Posterior cingulate gyrus (tissue), 11 donors: ENCODE measurements around the gene RELA.

Experiments
- DNase-seq, 10 donors: peaks; one replicate each; pipeline versions ENCODE4 v3.0.0 to v3.0.0-alpha.2; 2020 to 2021; ENCODE audit warnings: mixed read lengths in 3 of 10
- intact Hi-C: fragments of 100-400 bp; cut with DNase I; formaldehyde crosslinking; loops from one replicate; pipeline ENCODE4 v1.15.1; 2023

RELA gene

DNA sequence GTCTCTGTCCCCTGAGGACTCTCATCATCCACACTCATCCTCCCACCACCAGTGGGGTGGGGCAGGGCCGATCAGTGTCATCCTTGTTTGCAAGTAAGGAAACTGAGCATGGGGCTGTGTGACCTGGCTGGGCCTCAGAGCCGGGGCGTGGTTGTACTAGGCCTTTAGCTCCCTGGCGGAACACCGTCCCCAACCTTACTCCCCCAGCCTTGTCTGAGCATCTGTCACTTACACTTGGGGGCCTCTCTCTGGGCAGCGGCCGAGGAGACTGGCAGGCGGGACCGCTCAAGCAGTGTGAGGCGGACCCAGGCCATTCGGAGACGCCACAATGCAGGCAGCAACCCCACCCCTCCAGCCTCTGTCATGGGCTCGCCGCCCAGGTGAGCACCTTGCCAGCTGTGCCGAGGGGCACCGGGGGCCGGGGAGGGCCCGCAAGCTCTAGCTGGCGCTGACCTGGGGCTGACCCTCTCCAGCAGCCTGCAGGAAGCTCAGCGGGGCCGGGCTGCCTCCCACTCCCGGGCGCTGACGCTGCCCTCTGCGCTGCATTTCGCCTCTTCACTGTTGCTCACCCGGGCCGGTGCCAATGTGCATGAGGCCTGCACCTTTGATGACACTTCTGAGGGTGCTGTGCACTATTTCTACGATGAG, 43.3 kb downstream of the RELA start:
- intact Hi-C loops: loop anchor here (5.0 kb wide), 1 partner anchor 33 kb away; no protein-coding TSS in a partner anchor
- DNase-seq: no peak

DNA sequence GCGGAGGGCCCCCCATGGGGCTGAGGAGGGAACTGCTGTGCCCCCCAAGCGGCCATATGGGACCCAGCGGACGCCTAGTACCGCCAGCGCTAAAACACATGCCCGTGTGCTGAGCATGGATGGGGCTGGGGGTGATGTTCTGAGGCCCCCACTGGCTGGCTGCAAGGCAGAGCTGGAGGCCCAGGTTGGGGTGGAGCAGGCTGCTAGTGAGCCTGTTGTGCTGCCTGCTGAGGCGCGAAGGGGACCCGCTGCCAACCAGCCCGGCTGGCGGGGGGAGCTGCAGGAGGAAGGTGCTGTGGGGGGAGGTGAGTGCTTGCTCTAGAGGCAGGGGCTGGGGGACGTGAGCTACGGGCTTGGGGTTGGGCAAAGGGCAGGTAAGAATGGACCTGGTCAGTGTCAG, 44.0 kb downstream of the RELA start:
- intact Hi-C loops: loop anchor here (5.0 kb wide), 1 partner anchor 34 kb away; no protein-coding TSS in a partner anchor
- DNase-seq: no peak

DNA sequence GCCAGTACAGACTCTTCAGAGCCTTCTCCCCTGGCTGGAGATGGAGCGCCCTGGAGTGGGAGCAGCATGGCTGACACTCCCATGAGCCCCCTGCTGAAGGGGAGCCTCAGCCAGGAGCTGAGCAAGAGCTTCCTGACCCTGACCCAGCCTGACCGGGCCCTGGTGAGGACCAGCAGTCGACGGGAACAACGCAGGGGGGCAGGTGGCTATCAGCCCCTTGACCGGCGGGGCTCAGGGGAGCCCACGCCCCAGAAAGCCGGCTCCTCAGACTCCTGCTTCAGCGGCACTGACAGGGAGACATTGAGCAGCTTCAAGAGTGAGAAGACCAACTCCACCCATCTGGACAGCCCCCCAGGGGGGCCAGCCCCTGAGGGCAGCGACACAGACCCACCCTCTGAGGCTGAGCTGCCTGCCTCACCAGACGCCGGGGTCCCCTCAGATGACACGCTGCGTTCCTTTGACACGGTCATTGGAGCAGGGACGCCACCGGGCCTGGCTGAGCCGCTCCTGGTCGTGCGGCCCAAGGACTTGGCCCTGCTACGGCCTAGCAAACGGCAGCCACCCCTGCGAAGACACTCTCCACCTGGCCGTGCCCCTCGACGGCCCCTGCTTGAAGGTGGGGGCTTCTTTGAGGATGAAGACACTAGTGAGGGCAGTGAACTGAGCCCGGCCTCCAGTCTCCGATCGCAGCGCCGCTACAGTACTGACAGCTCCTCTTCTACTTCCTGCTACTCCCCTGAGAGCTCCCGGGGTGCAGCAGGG, 44.5 kb downstream of the RELA start:
- no peak for DNase-seq
- intact Hi-C loops: loop anchor here (5.0 kb wide), 1 partner anchor 34 kb away; no protein-coding TSS in a partner anchor

DNA sequence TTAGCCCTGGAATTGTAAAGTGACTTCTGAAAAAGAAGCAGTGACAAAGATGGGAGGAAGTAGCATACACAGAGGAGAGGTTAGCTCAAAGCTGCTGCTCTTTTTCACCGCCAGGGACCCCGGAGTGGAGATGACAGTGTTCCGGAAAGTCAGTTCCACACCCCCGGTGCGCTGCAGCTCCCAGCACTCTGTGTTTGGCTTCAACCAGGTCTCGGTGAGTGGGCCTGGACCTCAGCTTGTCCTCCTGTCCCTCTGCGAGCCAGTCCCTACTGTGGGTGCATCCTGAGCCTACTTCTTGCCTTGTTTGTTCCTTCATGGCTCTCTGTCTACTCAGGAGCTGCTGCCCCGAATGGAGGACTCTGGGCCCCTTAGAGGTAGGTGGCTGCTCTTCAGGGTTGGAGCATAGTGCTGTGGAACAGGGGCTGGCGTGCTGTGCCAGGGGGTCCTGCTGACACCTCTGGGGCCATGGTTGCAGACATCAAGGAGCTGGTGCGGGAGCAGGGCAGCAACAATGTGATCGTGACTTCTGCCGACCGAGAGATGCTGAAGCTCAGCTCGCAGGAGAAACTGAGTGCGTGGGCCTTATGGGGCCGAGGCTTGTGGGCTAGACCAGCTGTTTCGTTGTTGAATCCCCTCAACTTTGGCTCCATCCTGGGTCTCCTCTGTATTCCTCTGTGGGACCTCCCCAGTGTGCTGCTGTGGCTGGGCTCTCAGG, 45.4 kb downstream of the RELA start:
- intact Hi-C loops: loop anchor here (5.0 kb wide), 1 partner anchor 35 kb away; no protein-coding TSS in a partner anchor
- DNase-seq: no peak

DNA sequence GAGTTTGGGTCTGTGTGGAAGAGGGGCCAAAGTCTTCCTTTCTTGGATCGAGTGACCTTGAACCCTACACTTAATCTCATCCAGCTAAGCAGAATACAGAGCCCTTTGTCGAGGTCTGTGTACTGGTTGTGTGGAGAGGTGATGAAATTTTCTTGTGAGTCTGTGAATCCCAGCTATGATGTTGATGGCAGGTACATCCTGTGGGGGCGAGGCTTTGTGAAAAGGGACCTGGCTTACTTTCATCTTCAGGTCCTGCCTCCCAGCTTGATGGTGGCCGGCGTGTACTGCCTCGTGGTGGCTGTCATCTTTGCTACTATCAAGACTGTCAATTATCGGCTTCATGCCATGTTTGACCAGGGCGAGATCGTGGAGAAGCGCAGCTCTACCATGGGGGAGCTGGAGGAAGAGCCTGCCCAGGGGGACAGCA, 46.1 kb downstream of the RELA start:
- DNase-seq: no peak
- intact Hi-C loops: loop anchor here (5.0 kb wide), 1 partner anchor 36 kb away; no protein-coding TSS in a partner anchor

DNA sequence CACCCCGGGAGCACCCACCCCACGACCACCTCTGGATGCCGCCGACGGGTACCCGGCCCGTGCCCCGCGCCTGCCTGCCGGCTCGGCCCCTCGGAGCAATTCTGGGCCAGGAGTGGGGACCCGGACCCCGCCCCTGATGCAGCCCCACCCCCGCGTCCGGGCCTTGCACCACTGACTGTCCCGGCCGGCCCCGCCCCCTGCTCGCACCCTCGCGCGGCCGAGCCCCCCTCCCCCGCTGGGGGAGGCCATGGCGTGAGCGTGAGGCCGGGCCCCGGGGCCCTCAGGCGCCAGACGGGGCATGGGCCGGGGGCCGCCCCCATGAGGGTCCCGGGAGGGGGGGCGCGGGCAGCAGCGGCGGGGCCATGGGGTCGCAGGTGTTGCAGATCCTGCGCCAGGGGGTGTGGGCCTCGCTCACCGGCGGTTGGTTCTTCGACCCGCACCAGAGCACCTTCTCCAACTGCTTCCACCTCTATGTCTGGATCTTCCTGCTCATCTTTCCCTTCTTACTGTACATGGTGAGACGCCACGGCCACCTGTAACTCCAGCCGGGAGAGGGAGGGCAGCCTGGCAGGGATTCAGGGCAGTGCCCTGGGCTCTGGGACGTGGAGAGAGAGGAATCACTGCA, 46.7 kb downstream of the RELA start:
- intact Hi-C loops: loop anchor here (2.0 to 5.0 kb wide), 3 partner anchors 36 to 47 kb away; partner anchors contain the start of gene RELA
- no peak for DNase-seq

DNA sequence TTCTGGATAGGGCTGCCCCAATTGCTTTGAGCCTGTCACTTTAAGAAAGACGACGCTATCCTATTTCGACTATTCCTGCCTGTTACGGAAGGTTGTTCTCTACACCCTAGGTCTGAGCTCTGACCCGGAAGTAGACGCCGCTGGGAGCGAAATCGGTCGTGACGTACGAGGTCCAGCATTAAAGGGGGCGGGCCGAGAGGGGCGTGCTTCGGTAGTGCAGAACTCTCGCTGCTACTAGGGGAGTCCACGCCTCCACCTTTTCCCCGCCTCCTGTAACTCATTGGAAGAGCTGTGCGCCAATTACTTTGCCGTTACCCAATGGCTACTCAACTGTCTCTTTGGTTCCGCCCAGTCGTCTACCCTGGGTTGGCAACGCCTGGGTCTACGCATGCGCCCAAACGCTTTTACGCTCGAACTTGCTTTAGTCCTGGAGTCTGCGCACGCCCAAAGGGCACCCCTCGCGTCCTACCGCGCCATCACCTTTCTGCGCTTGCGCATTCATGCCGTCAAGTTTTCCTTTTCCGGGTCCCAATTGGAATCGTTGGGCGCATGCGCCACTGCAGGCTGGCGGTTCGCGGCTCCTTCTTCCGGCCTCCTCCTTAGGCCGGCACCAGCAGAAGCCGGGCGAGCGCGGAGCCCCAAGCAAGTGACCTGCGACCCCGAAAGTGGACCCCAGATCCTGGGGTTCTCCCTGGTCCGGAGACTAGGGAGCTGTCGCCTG, 47.3 kb downstream of the RELA start, which contains the start of gene PCNX3:
Gene PCNX3 (plus strand): TSS at position 548 of the 721 bp plus-strand sequence. CDS start 536 bp downstream, outside the sequence.
- intact Hi-C loops: loop anchor here (2.0 to 5.0 kb wide), 3 partner anchors 37 to 47 kb away; partner anchors contain the start of gene RELA
- DNase-seq: peak; percentile 100

DNA sequence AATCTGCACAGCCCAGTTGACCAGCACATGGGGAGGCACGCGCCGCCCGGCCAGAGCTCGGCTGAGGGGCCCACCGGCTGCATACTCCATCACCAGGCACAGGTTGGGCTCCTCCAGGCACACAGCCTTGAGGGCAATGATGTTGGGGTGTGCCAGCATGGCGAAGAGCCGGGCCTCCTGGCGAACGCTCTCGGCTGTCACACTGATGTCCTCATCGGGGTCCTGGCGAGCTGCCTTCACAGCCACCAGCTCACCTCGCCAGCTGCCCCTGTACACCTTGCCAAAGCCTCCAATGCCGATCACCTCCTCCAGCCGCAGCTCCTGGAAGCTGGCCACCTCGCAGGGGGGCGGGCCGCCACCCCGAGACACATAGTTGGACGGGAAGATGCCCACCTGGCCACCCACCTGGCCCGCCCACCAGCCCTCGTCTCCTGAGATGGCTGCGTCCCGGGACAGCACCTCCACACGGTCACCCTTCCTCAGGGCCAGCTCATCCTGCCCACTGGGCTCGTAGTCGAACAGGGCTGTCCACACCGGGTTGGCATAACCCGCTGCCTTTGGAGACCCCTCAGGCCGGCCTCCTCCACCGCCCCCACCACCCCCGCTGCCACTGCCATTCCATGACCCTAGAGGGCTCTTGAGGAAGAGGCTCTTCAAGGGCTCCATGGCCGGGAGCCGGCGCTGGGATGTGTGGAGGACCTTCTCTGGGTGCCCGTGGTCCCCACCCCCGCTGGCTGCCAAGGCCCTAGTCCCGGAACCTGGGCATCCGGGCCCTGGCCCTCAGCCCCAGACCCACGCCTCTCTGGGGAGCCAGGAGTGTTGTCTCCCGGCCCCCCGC, 49.4 kb downstream of the RELA start:
- DNase-seq: peak in 2 of 10 donors; percentile 31 to 89
- intact Hi-C loops: no loop called here

DNA sequence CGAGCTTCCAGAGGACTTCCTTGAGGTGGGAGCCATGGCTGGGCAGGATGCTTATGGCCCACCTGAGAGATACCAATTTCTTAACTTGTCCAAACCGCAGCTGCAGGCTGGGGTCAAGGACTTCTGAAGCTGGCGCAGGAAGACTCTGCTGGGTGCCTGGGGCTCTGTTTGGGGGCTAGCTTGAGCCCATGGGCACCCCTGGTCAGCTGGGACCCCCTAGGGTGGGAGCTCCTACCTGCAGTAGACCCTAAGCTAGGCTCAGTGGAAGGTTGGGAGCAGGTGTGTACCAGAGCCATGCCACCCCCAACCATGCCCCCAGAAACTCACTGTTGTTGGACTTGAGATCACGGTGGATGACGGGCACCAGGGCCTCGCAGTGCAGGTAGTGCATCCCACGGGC, 50.0 kb downstream of the RELA start:
- DNase-seq: no peak
- intact Hi-C loops: no loop called here

DNA sequence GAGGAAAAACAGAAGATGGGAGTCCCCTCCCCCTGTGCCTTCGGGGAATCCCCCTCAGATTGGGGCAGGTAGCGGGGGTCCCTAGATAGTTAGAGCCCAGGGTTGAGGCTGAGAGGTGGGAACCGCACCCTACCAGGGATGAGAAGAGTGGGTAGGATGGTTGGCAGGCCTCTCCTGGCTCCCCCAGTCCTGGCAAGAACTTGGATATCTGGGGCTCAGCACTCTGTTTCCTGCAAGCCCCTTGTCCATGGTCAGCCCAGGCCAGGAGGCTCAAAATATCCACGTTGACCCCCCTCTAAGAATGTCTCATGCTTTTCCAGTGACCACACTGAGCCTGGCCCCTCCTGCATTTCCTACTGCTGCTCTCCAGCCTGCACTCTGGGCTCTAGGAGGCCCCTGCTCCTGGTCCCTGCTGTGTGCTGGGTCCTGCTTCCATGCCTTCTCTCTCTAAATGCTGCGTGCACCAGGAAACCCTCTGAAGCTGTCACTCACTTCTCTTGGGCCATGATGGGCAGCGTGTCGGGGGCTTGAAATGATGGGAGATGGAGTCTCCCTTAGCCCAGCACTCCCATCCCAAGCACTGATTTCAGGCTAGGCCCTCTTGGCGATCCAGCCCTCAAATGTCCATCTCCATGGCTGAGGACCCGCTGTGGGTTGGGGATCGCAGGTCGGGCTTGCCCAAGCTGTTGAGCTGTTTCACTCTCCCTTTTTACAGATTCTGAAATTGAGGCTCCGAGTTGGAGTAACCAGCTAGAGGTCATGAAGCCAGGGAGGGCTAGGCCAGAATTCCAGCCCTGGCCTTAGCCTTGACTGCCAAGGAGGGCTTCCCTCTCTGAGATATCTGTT, 50.7 kb downstream of the RELA start:
- no peak for DNase-seq
- intact Hi-C loops: no loop called here

DNA sequence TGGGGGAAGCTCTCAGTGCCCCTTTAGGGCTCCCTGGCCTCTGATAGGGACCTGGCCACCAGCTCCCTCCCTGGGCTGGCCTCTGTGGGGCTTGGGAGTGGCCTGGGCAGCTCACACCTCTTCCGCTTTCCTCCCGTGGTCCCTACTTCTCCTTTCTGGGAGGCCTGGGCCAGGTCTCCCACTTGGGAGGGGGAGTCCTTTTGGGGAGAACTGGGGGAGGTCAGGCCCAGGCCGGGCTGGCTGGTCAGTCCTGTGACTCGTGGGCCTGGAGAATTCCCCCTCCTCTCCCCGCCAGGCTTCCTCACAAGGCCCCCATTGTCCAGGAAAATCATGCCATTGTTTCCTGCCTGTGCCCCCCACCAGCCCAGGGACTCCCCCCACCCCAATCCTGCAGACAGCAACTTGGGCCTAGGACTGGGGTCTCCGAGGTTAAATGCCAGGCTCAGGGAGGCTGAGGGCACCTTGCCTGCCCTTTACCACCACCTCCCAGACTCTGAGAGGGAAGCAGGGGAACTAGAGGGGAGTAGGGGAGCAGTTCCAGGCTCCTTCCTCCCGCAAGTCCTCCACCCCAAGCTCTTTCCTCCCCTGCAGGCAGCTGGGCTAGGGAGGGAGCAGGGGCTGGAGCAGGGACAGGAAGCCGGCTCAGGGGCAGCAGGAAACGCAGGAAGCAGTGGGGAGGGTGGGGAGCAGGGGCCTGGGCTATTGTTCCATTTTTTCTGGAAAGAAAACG, 51.5 kb downstream of the RELA start:
- intact Hi-C loops: no loop called here
- peak in 9 of 10 donors; percentile 51 to 96 (median 70) for DNase-seq

DNA sequence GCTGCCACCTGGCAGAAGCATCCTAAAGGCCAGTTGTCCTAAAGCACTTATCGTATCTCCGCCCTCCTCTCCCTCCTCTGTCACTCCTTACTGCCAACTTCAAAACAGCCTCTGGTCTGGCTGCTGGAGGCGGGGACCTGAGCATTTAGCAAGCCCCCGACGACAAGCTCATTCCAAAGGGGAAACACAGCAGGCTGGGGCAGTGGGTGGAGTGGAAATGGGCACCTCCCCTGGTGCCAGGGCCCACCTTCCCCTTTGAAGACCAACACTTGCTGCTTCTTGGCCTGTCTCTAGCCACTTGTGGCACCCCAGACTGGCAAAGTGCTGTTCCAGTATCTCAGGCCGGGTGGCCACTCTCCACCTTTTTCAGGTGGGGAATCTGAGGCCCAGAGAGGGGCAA, 52.3 kb downstream of the RELA start:
- intact Hi-C loops: no loop called here
- no peak for DNase-seq

DNA sequence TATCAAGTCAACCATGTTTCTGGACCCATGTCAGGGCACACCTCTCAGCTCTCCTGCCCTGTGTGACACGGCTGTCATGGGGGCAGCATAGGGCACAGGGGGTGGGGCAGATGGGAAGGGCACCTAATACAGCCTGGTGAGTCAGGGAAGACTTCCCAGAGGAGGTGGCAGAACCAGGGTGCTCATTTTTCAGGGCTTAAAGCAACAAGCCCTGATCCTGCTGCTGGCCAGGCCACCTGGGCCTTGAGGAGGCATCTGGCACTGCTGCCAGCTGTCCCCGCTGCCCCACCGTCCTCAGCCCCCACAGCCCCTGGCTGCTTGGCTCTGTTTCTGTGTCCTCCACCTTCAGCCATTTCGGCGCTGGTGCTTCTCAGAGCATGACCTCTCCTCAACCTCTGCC, 53.1 kb downstream of the RELA start:
- DNase-seq: no peak
- intact Hi-C loops: no loop called here

DNA sequence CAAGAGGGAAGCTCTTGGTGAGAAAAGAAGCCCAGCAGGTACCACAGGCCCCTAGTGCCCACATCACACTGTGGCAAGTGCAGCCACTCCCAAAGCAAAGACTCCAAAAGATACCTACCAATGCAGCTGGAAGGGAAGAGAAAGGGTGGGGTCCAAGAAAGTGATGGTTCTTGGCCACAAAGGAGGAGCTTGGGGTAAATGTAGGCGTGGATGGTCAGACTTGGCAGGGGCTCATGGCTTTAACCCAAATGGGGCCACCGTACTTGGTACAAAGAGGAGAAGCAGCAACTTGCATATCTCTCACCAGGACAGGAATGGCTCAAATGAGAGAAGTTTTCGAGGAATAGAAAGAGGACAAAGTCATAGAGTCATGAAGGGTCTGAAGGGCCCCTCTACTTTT, 53.5 kb downstream of the RELA start:
- intact Hi-C loops: no loop called here
- DNase-seq: no peak

DNA sequence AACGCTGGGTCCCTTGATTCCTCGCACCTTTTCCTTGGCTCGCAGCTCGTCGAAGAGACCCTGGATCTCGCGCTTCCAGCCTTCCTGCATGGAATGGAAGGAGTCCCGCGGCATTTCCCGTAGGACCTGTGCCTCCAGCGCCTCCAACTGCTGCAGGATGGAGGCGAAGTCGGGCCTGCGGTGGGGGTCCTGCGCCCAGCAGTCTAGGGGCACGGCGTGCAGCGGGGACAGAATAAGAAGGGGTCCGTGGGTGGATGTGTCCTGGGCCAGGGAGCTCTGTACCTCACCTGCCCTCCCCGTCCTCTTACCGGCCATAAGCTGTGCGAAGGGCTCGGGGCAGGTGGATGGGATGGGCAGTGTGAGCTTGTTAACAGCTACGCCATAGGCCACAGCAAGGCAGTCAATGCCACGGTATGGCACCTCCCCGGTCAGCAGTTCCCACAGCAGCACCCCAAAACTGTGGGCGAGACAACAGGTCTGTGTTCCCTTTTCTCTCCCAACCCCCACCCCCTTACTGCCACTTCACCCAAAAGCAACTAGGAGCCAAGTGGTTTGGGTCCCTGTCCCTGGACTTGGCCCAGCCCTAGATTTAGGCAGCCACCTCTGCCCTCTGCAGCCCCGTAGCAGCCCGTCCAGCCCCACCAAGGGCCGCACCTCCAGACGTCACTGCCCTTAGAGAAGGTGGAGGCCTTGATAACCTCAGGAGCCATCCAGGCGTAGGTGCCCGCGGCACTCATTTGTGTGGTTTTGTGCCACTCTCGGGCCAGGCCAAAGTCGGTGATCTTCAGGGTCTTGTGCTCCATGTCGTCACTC, 54.9 kb downstream of the RELA start:
- no peak for DNase-seq
- intact Hi-C loops: no loop called here

DNA sequence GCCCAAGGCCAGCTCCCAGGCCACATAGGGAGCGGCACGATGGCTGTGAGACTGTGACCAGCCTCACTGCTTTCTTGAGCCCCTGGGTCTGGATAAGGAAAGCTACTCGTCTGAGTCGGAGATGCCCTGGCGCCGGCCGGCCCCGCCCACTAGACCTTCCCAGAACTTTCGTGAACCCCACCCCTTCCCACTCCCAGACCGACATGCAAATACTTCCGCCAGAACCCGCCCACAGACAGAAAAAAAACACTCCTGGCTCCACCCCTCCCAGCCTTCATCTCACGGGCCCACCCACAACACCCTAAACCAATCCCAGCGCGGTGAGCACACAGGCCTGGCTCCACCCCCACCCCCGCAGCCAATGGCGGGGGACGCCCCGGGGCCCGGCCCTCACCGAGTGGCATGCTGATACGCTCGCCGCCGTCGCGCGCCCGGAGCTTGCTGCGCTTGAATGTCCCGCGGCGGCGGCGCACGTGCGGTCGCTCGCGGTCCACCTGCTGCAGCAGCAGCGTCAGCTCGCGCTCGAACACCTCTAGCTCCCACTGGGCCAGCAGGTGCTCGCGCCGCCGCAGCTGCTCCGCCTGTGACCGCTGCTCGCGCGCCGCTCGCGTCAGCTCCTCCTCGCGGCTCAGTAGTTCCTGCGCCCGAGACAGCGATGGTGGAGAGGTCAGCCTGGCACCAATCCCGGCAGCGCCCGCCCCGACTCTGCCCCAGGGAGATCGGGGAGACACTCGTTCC, 55.7 kb downstream of the RELA start:
- intact Hi-C loops: no loop called here
- DNase-seq: peak; percentile 88 to 99 (median 96)
